HEK293T (cell line): ENCODE results near the gene ADGRB3.

Source experiments
- CTCF ChIA-PET: fragments of 350-600 bp; formaldehyde crosslinking; extraction: SDS; loops from one replicate; lab custom pipeline; 2021; ENCODE audit warnings: antibody characterized with exemption, inconsistent platforms; lab: Yijun Ruan, JAX
- POLR2A ChIA-PET: fragments of 350-600 bp; formaldehyde crosslinking; extraction: SDS; loops from one replicate; lab custom pipeline; 2020; ENCODE audit warnings: antibody characterized with exemption, inconsistent platforms; lab: Yijun Ruan, JAX
- DNase-seq: peaks from one replicate; pipeline ENCODE4 v3.0.0; 2012; ENCODE audit warnings: mixed read lengths; ENCODE audit errors: extremely low spot score
- ARNT ChIP-seq: fragments of 450-650 bp; IDR thresholded peaks from 2 replicates; pipeline ENCODE4 v1.6.1; 2017; ENCODE audit warnings: mild to moderate bottlenecking
- BHLHE40 ChIP-seq: fragments of 450-650 bp; IDR thresholded peaks from 2 replicates; pipeline ENCODE4 v1.6.1; 2016; ENCODE audit warnings: mild to moderate bottlenecking, moderate library complexity, borderline replicate concordance
- CTBP1 ChIP-seq: fragments of 450-650 bp; IDR thresholded peaks from 2 replicates; pipeline ENCODE4 v1.6.1; 2016; ENCODE audit warnings: borderline replicate concordance
- ELF4 ChIP-seq: fragments of 450-650 bp; IDR thresholded peaks from 2 replicates; pipeline ENCODE4 v1.6.1; 2017; ENCODE audit warnings: antibody characterized with exemption
- FOXA1 ChIP-seq: fragments of 450-650 bp; IDR thresholded peaks from 2 replicates; pipeline ENCODE4 v1.6.1; 2016; ENCODE audit warnings: mild to moderate bottlenecking
- FOXK2 ChIP-seq: fragments of 450-650 bp; IDR thresholded peaks from 2 replicates; pipeline ENCODE4 v1.6.1; 2016; ENCODE audit warnings: mild to moderate bottlenecking
- FOXM1 ChIP-seq: fragments of 450-650 bp; IDR thresholded peaks from 2 replicates; pipeline ENCODE4 v1.6.1; 2017; ENCODE audit warnings: mild to moderate bottlenecking, borderline replicate concordance
- HDGF ChIP-seq: fragments of 450-650 bp; IDR thresholded peaks from 2 replicates; pipeline ENCODE4 v1.6.1; 2017; ENCODE audit warnings: antibody characterized with exemption, borderline replicate concordance
- L3MBTL2 ChIP-seq: fragments of 450-650 bp; conservative IDR thresholded peaks from 2 replicates; pipeline ENCODE4 v1.6.1; 2016; ENCODE audit warnings: mild to moderate bottlenecking
- LEF1 ChIP-seq: fragments of 450-650 bp; IDR thresholded peaks from 2 replicates; pipeline ENCODE4 v1.6.1; 2017; ENCODE audit warnings: mild to moderate bottlenecking, borderline replicate concordance
- NFRKB ChIP-seq: fragments of 450-650 bp; IDR thresholded peaks from 2 replicates; pipeline ENCODE4 v1.6.1; 2016; ENCODE audit warnings: mild to moderate bottlenecking, moderate library complexity
- PKNOX1 ChIP-seq: fragments of 450-650 bp; IDR thresholded peaks from 2 replicates; pipeline ENCODE4 v1.6.1; 2016
- SP1 ChIP-seq: fragments of 450-650 bp; IDR thresholded peaks from 2 replicates; pipeline ENCODE4 v1.6.1; 2017
- SUZ12 ChIP-seq: fragments of 450-650 bp; IDR thresholded peaks from 2 replicates; pipeline ENCODE4 v1.6.1; 2016; ENCODE audit warnings: mild to moderate bottlenecking
- TARDBP ChIP-seq: fragments of 450-650 bp; IDR thresholded peaks from 2 replicates; pipeline ENCODE4 v1.6.1; 2016
- ZNF384 ChIP-seq: fragments of 450-650 bp; IDR thresholded peaks from 2 replicates; pipeline ENCODE4 v1.6.1; 2016

The ADGRB3 gene

GRCh38 chr6:68695838-68696237 is 60.8 kb downstream of the ADGRB3 start:
- ChIA-PET CTCF (interaction anchor here (0.5 kb wide), 1 partner anchor 417 kb away, joined by 3 read pairs; no protein-coding TSS in a partner anchor), POLR2A (no interaction called here)
- TF ChIP-seq SP1 (no peak), CTBP1 (no peak), ZNF384 (no peak), HDGF (no peak), FOXK2 (no peak), FOXA1 (no peak), SUZ12 (no peak)
- DNase-seq, result no peak

- CTCF ChIA-PET, result no interaction called here
- TF ChIP-seq ELF4, result no peak
- no peak for TF ChIP-seq ARNT
- no peak for TF ChIP-seq SP1
- no peak for TF ChIP-seq HDGF
- TF ChIP-seq LEF1, result no peak
- no peak for TF ChIP-seq NFRKB
- TF ChIP-seq FOXA1, result no peak
- TF ChIP-seq FOXM1, result no peak
- TF ChIP-seq BHLHE40, result no peak
- TF ChIP-seq FOXK2, result no peak
- no peak for TF ChIP-seq ZNF384
- TF ChIP-seq TARDBP, result no peak
- no peak for TF ChIP-seq CTBP1
- no peak for DNase-seq
- POLR2A ChIA-PET, result no interaction called here
These were observed 62.3 kb downstream of the ADGRB3 start for GRCh38 chr6:68697394-68697793.

- DNase-seq, result no peak
- POLR2A ChIA-PET, result no interaction called here
- CTCF ChIA-PET, result no interaction called here
These were observed 66.1 kb downstream of the ADGRB3 start for GRCh38 chr6:68701159-68701558.

GRCh38 chr6:68704485-68704884 is 69.4 kb downstream of the ADGRB3 start:
- DNase-seq, result no peak
- POLR2A ChIA-PET, result no interaction called here
- CTCF ChIA-PET, result no interaction called here
- TF ChIP-seq FOXK2 (no peak), SUZ12 (no peak), ARNT (no peak), CTBP1 (no peak), PKNOX1 (no peak), L3MBTL2 (no peak), FOXM1 (no peak), ELF4 (no peak), SP1 (no peak), LEF1 (no peak), FOXA1 (no peak), ZNF384 (no peak)

More at GRCh38 chr6:68701159-68701558, 66.1 kb downstream of the ADGRB3 start:
- TF ChIP-seq SP1 (no peak), ARNT (no peak), PKNOX1 (peak; percentile 58; the same call in 1 of the 2 replicates), ELF4 (no peak)

DNA sequence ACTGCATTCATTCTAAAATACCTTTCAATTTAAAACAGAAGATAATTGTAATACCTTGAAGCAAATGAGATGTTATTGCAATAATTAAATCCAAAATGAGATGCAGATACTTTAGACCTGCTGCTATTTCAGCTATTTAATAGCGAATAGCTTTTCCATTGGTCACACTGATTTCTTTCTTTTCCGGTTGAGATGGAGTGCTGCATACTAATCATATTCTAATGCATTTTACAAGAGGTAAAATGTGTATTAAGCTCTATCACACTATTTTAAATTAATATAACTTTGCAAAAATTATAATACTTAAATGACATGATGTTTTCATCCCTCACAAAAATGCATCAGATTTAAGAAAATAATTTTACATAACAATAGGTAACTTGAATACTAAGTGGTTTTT is 74.0 kb downstream of the ADGRB3 start:
- TF ChIP-seq FOXK2 (no peak), PKNOX1 (no peak), SUZ12 (no peak), LEF1 (no peak)
- CTCF ChIA-PET, result interaction anchor here (0.9 kb wide), 1 partner anchor 41 kb away, joined by 4 read pairs; no protein-coding TSS in a partner anchor
- no peak for DNase-seq
- POLR2A ChIA-PET, result no interaction called here

DNA sequence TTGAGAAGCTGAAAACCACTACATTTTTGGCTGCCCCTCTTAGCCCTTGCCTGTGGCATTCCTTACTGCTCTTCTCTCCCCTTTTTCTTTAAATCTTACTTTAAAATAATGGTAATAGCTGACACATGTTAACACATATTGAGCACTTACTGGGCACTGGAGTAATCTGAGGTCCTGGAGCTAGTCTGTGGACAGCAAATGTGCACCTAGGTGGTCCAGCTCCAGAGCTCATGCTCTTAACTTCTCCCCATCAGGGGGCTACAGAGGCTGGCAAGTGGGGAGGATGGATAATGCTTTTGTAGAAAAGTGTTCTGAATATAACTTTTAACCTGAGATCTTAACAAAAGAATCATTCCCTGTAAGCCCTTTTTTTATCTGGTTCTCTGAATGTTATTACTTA is 74.8 kb downstream of the ADGRB3 start:
- no peak for DNase-seq
- no peak for TF ChIP-seq ZNF384
- TF ChIP-seq L3MBTL2, result no peak
- no peak for TF ChIP-seq SP1
- TF ChIP-seq LEF1, result no peak
- TF ChIP-seq HDGF, result no peak
- TF ChIP-seq CTBP1, result no peak
- TF ChIP-seq FOXA1, result no peak
- ChIA-PET POLR2A (no interaction called here), CTCF (interaction anchor here (0.9 kb wide), 1 partner anchor 42 kb away, joined by 4 read pairs; no protein-coding TSS in a partner anchor)

DNA sequence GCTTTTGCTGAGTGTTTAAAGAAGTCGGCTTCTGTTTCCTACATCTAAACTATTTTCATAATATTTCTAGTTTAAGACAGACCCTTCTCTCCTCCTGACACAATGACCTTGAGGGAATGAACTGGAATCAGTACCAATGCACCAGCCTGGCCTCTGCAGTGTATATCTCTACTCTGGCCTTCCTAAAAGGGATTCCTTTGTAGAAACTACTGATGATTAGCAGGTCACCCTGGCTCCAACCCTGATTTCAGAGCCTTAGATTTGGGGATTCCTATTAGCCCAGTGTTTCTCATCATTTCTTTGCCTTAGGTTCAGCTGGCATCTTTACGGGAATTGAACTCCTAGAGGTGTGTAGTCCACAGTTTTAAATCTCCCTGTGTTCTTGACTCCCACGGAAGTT is 75.4 kb downstream of the ADGRB3 start:
- TF ChIP-seq TARDBP, result no peak
- ChIA-PET CTCF (no interaction called here), POLR2A (no interaction called here)
- DNase-seq, result no peak

GRCh38 chr6:68710916-68711315 is 75.8 kb downstream of the ADGRB3 start:
- TF ChIP-seq FOXA1, result no peak
- DNase-seq, result no peak
- ChIA-PET CTCF (no interaction called here), POLR2A (no interaction called here)
